ENCODE data around the gene SCARF2. TPM values are rescaled to one million over a fixed set of nuclear protein-coding genes. Genes with fewer than 3 reads are reported as not detected.

The SCARF2 gene
- total and polyA plus RNA-seq, 2 of the 8 experiments (the other 6 are each of a cell fraction or from before 2014, with no cell fraction given), result 4.2 to 9.8 TPM

GRCh38 chr22:20466659-20467379, 29.2 kb upstream of the SCARF2 start:
- WGBS, 2 experiments (ENCODE audit: extremely low coverage in 1 of 2, insufficient coverage in 1 of 2, insufficient read length in 1 of 2, insufficient replicate concordance in 2 of 2, low coverage in 1 of 2, low lambda C conversion rate in 2 of 2, missing lambda C conversion rate in 1 of 2), result 83% methylated on average over 3 of the region's 3 CpGs; no CpG with 5 or more reads in 1 of the 2 experiments
- CTCF ChIA-PET (ENCODE audit: partially characterized antibody), result interaction anchor here (0.9 to 2.9 kb wide), 2 partner anchors 11 to 28 kb away, joined by 3 to 12 read pairs; no protein-coding TSS in a partner anchor
- H3K27ac ChIP-seq (ENCODE audit: low read depth, low read length), result no peak overlapping the region

More at GRCh38 chr22:20466659-20467379, 29.2 kb upstream of the SCARF2 start:
- Histone ChIP-seq H3K14ac (ENCODE audit: insufficient read length) (no peak overlapping the region), H4K8ac (ENCODE audit: extremely low read depth, insufficient read depth, low read length) (no peak overlapping the region; the same call in 1 of the 2 replicates), H2BK20ac (ENCODE audit: low read length) (no peak overlapping the region), H2BK5ac (ENCODE audit: low read depth, low read length) (no peak overlapping the region), H3K56ac (replicated peaks; ENCODE audit: insufficient read length, low read depth, low read length) (no peak overlapping the region), H4K20me1 (replicated peaks in 1 of 2; ENCODE audit: control insufficient read depth in 1 of 2, insufficient read depth in 2 of 2, low read length in 2 of 2) (peaks cover 0 to 2% of the 10 kb centered on the region in 2 experiments), H3K79me1 (ENCODE audit: low read depth, low read length) (no peaks in the 10 kb centered on the region), H3K23me2 (ENCODE audit: low read depth, low read length) (no peaks in the 10 kb centered on the region; the same call in 1 of the 2 replicates), H3K4me3 (ENCODE audit: extremely low read depth in 1 of 4, insufficient read depth in 2 of 4, low read depth in 3 of 4, low read length in 4 of 4) (no peak overlapping the region), H3K36me3 (ENCODE audit: control insufficient read depth in 2 of 4, insufficient read depth in 4 of 4, low read length in 3 of 4) (peaks cover 0 to 5% (median 0%) of the 10 kb centered on the region in 4 experiments; a peak in 1 of 8 replicates), H3K4ac (replicated peaks; ENCODE audit: insufficient read length, low read depth, low read length) (no peak overlapping the region), H2BK120ac (replicated peaks; ENCODE audit: low read depth, low read length) (no peak overlapping the region), H2AFZ (ENCODE audit: low read length) (no peak overlapping the region), H3K23ac (ENCODE audit: insufficient read length) (no peak overlapping the region), H2AK5ac (ENCODE audit: low read depth, low read length) (no peak overlapping the region), H3K9me3 (ENCODE audit: insufficient read depth in 2 of 2, low read depth in 1 of 2, low read length in 1 of 2) (peaks cover 0 to 3% of the 10 kb centered on the region in 2 experiments; a peak in 1 of 4 replicates), H3K4me1 (replicated peaks in 1 of 4; ENCODE audit: control insufficient read depth in 3 of 4, insufficient read depth in 4 of 4, low read length in 3 of 4) (no peaks in the 10 kb centered on the region), H3K9ac (replicated peaks in 1 of 4; ENCODE audit: extremely low read depth in 1 of 4, low read depth in 3 of 4, low read length in 3 of 4) (no peak overlapping the region), H3K4me2 (ENCODE audit: insufficient read depth in 1 of 2, low read depth in 2 of 2, low read length in 2 of 2) (no peak overlapping the region), H4K5ac (ENCODE audit: insufficient read length, low read depth, low read length) (no peak overlapping the region), H2BK15ac (ENCODE audit: low read length) (no peak overlapping the region), H3K79me2 (ENCODE audit: control insufficient read depth in 1 of 2, insufficient read depth in 2 of 2, low read length in 2 of 2) (no peaks in the 10 kb centered on the region), H3K18ac (ENCODE audit: extremely low read depth, low read length) (no peak overlapping the region), H3K27me3 (replicated peaks in 1 of 4; ENCODE audit: control insufficient read depth in 3 of 4, extremely low read depth in 1 of 4, insufficient read depth in 3 of 4, low read length in 3 of 4) (no peaks in the 10 kb centered on the region), H2BK12ac (ENCODE audit: low read depth, low read length) (no peak overlapping the region), H4K91ac (replicated peaks; ENCODE audit: insufficient read length, low read length) (no peak overlapping the region)
- no peak for TF ChIP-seq SUZ12 (IDR thresholded peaks at IDR 0.05; ENCODE audit: low read length)
- no peak for TF ChIP-seq YY1 (IDR thresholded peaks at IDR 0.05; ENCODE audit: low read depth, low read length)
- TF ChIP-seq SP2 (IDR thresholded peaks at IDR 0.05; ENCODE audit: low read length), result no peak
- no peak for TF ChIP-seq CREB1 (IDR thresholded peaks at IDR 0.05)
- DNase-seq (ENCODE audit: low read depth in 1 of 2, low spot score in 2 of 2) (no peak), FAIRE-seq (no peak)
- POLR2A ChIA-PET (ENCODE audit: partially characterized antibody), result no interaction called here
